ENCODE measurements around the gene KLF13. TPM values are rescaled to one million over a fixed set of nuclear protein-coding genes. Genes with fewer than 3 reads are reported as not detected.

The KLF13 gene
- total RNA-seq, 1 donor from 2014 or later = 67.7 TPM

DNA sequence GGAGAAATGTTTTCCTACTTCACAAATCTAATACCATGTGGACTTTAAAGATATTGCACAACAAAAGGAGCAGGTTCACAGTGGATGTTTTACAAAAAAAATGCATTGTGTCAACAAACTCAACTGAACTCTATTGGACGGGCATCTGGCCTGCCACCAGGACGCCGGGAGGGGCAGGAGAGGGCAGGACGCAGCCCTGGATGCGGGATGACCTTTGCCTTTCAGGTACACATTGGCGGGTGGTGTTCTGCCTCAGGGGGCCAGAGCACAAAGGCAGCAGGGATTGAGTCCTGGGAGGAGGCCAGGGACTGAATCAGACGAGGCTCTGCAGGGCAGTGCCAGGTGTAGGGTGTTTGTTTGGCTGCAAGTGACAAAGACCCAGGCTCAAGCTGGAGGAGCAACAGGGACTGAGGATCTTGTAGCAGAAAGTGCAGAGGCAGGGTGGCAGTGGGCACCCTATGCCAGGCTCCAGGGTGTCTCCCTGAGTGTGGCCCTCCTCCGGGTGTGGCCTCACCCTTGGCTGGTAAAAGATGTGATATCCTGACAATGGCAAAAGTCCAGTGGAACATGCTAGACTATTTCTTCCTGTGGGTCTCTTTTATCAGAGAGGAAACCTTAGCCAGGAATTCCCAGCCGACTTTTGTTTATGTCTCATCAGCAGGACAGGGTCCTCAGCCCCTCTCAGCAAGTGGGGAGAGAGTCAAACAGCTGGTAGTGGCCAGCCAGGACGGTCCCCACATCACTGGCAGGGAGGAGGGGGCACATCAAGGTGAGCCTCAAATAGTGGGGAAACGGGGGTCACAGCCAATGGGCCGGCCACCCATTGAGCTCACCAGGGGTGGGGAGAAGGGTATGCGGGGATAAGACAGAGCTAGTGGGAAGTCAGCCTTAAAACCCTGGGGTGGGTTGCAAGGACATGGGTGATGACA, 29.7 kb upstream of the KLF13 start:
- no peak for DNase-seq (ENCODE audit: low read depth)
- no peak overlapping the region for H3K4me3 ChIP-seq (ENCODE audit: low read depth, low read length)
- no peaks in the 10 kb centered on the region for H3K36me3 ChIP-seq (ENCODE audit: control insufficient read depth, insufficient read depth, low read length)
- TF ChIP-seq, protein P1, sequence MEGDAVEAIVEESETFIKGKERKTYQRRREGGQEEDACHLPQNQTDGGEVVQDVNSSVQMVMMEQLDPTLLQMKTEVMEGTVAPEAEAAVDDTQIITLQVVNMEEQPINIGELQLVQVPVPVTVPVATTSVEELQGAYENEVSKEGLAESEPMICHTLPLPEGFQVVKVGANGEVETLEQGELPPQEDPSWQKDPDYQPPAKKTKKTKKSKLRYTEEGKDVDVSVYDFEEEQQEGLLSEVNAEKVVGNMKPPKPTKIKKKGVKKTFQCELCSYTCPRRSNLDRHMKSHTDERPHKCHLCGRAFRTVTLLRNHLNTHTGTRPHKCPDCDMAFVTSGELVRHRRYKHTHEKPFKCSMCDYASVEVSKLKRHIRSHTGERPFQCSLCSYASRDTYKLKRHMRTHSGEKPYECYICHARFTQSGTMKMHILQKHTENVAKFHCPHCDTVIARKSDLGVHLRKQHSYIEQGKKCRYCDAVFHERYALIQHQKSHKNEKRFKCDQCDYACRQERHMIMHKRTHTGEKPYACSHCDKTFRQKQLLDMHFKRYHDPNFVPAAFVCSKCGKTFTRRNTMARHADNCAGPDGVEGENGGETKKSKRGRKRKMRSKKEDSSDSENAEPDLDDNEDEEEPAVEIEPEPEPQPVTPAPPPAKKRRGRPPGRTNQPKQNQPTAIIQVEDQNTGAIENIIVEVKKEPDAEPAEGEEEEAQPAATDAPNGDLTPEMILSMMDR (IDR thresholded peaks at IDR 0.05; ENCODE audit: insufficient read depth, low read length, poor library complexity, severe bottlenecking) = no peak
- H3K27me3 ChIP-seq (ENCODE audit: control insufficient read depth, insufficient read depth, low read length) = peaks cover 10% of the 10 kb centered on the region

GRCh38 chr15:31297575-31298456, 28.8 kb upstream of the KLF13 start:
- Histone ChIP-seq H3K4me3 (ENCODE audit: low read depth, low read length) (no peak overlapping the region), H3K27me3 (ENCODE audit: control insufficient read depth, insufficient read depth, low read length) (peaks cover 12% of the 10 kb centered on the region), H3K36me3 (ENCODE audit: control insufficient read depth, insufficient read depth, low read length) (no peaks in the 10 kb centered on the region)
- TF ChIP-seq, protein P1 (IDR thresholded peaks at IDR 0.05; ENCODE audit: insufficient read depth, low read length, poor library complexity, severe bottlenecking) = no peak
- DNase-seq (ENCODE audit: low read depth) = no peak

DNA sequence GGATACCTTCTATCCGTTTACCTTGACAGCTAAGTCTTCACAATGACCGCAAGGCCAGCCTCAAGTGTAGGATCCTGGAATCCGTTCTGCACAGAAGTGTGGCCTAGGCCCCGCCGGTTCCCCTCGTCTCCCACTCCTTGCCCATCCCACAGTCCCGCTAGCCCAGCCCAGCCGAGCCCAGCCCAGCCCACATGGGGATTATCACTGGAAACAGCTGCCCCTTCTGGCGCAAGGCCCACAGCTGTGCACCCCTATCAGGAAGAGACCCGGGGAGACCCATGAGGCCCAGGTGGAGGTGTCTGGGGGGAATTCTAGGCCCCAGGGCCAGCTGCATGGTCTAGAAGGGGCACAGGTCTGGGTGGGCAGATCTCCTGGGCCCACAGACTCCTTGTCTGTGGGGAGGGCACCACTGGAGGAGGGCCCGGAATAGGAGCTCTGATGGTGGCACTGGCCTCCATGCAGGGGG, 27.9 kb upstream of the KLF13 start:
- DNase-seq (ENCODE audit: low read depth) = no peak
- Histone ChIP-seq H3K27me3 (ENCODE audit: control insufficient read depth, insufficient read depth, low read length) (peaks cover 12% of the 10 kb centered on the region), H3K4me3 (ENCODE audit: low read depth, low read length) (no peak overlapping the region), H3K36me3 (ENCODE audit: control insufficient read depth, insufficient read depth, low read length) (no peaks in the 10 kb centered on the region)
- TF ChIP-seq, protein P1 (IDR thresholded peaks at IDR 0.05; ENCODE audit: insufficient read depth, low read length, poor library complexity, severe bottlenecking) = no peak

DNA sequence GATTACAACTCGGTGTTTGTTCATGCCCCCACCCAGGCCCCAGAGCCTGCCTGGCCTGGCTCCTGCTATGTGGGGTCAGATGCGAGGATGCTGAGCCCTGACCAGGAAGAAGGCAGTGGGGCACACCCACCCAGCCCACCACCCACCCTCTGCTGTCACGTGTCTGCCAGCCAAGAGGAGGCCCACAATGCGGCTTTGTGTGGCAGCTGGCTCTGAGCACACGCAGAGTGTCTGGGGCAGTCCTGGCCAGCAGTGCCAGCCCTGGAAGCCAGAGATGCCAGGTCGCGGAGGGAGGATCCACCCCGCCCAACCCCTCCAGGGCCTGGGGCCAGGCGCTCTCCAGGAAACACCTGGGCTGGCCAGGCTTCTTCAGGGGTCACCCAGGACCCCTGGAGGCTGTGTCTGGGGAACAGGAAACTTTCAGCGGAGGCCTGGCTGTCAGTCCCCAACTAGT, 26.4 kb upstream of the KLF13 start:
- H3K27me3 ChIP-seq (ENCODE audit: control insufficient read depth, insufficient read depth, low read length) = peaks cover 15% of the 10 kb centered on the region
- TF ChIP-seq, protein P1 (IDR thresholded peaks at IDR 0.05; ENCODE audit: insufficient read depth, low read length, poor library complexity, severe bottlenecking) = no peak
- no peak overlapping the region for H3K4me3 ChIP-seq (ENCODE audit: low read depth, low read length)
- DNase-seq (ENCODE audit: low read depth) = no peak
- H3K36me3 ChIP-seq (ENCODE audit: control insufficient read depth, insufficient read depth, low read length) = no peaks in the 10 kb centered on the region

DNA sequence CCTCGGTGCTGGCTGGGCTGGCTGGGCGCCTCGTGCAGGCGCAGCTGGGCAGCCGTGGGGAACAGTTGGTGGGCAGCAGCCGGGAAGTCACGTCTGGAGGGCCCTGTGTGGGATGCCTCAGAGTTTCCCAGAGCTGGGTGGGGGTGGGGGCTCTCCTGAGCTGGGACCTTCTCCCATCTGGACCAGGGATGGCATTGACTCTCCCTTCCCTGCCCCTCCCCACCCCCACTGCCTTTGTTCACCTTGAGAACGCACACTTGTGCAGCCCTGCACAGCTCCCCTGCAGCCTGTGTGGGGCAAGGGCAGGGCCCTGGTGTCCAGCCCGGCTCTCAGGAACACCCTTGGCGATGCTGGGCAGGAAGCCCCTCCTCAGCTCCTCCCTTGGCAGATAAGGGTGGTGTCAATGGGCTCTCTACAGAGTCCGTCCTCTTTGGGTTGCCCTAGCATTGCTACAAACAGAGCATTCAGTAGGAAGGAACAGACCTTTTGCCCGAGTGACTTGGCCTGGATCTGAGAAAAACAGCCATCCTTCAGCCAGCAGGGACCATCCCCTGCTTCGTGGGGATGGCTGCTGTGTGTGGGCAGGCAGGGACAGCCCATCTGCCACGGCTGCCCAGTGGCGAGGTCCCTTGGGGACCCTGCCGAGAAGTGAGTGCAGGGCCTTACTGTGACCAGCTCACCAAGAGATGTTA, 25.5 kb upstream of the KLF13 start:
- Histone ChIP-seq H3K4me3 (ENCODE audit: low read depth, low read length) (no peak overlapping the region), H3K27me3 (ENCODE audit: control insufficient read depth, insufficient read depth, low read length) (peaks cover 17% of the 10 kb centered on the region), H3K36me3 (ENCODE audit: control insufficient read depth, insufficient read depth, low read length) (no peaks in the 10 kb centered on the region)
- no peak for DNase-seq (ENCODE audit: low read depth)
- TF ChIP-seq, protein P1 (IDR thresholded peaks at IDR 0.05; ENCODE audit: insufficient read depth, low read length, poor library complexity, severe bottlenecking) = no peak

All from kidney epithelial cell (primary cell).